Measurements from ENCODE around the gene PGAP6.

PGAP6 gene

DNA sequence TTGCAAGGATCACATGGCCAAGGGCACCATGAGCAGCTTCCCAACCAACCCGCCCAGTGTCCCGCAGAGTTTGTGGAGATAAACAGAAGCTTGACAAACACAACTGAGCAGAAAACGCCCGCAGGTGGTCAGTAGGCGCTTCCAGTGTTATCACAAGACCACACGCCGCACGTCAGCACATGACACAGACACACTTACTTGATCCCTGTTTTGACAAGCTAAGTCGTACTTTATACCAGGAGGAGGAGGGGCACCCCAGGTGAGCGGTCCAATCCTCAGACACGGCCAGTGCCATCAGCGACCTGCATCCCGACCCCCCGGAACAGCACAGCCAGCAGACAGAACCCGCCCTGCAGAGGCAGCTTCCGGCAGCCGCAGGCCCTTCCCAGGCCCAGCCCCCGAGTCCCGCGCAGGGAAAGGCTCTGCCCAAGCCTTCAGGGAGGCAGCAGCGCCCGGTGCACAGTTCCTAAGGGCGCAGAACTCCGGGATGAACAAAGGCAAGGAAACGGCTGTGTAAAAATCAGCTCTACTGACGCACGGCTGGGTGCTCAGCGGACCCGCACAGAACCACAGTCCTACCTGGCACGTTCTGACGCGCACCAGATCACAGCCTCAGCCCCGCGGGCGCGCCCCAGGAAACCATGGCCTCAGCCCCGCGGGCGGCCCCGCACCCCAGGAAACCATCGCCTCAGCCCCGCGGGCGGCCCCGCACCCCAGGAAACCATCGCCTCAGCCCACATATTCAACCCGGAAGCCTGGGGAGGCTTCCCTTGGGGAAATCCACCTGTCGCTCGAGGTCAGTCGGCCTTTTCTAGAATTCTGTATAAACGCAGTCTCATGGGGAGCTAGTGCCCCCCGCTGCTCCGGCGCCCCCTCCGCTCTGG lies 57.1 kb downstream of the PGAP6 start:
- Histone ChIP-seq H3K9ac (ENCODE audit: insufficient read length, low read depth) (peak overlapping the region; percentile 23), H3K36me3 (ENCODE audit: insufficient read depth, insufficient read length, low read length) (peaks cover 30% of the 10 kb centered on the region), H3K9me3 (ENCODE audit: insufficient read depth, low read length) (no peaks in the 10 kb centered on the region), H3K4me3 (ENCODE audit: insufficient read length, low read depth) (no peak overlapping the region), H3K4me1 (ENCODE audit: insufficient read depth, insufficient read length) (peaks cover 6% of the 10 kb centered on the region), H3K27me3 (ENCODE audit: insufficient read depth, insufficient read length) (no peaks in the 10 kb centered on the region)
- TF ChIP-seq SUZ12 (IDR thresholded peaks at IDR 0.05; ENCODE audit: extremely low read depth, insufficient read depth, insufficient read length), result no peak
- no peak for TF ChIP-seq ZNF274 (IDR thresholded peaks at IDR 0.05; ENCODE audit: low read depth, low read length)
- no peak for TF ChIP-seq YY1 (IDR thresholded peaks at IDR 0.05; ENCODE audit: insufficient read depth, insufficient read length)
- DNase-seq (ENCODE audit: low read depth, low spot score), result no peak

DNA sequence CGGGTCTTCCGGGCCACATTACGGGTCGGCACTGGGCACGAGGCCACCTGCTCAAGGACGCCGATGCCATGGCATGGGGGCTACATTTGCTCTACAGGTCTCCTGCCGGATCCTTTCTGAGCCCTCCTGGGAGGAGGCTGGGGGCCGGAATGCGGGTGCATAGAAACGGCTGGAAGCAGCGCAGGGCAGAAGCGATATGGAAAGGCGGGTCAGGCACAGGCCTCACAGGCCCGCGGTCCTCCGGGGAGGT lies 57.7 kb downstream of the PGAP6 start:
- H3K4me3 ChIP-seq (ENCODE audit: insufficient read length, low read depth), result no peak overlapping the region
- TF ChIP-seq ZNF274 (IDR thresholded peaks at IDR 0.05; ENCODE audit: low read depth, low read length) (no peak), SUZ12 (IDR thresholded peaks at IDR 0.05; ENCODE audit: extremely low read depth, insufficient read depth, insufficient read length) (no peak), YY1 (IDR thresholded peaks at IDR 0.05; ENCODE audit: insufficient read depth, insufficient read length) (no peak)
- peaks cover 9% of the 10 kb centered on the region for H3K4me1 ChIP-seq (ENCODE audit: insufficient read depth, insufficient read length)
- H3K36me3 ChIP-seq (ENCODE audit: insufficient read depth, insufficient read length, low read length), result peaks cover 36% of the 10 kb centered on the region
- no peaks in the 10 kb centered on the region for H3K27me3 ChIP-seq (ENCODE audit: insufficient read depth, insufficient read length)
- DNase-seq (ENCODE audit: low read depth, low spot score), result no peak
- H3K9ac ChIP-seq (ENCODE audit: insufficient read length, low read depth), result no peak overlapping the region
- no peaks in the 10 kb centered on the region for H3K9me3 ChIP-seq (ENCODE audit: insufficient read depth, low read length)

DNA sequence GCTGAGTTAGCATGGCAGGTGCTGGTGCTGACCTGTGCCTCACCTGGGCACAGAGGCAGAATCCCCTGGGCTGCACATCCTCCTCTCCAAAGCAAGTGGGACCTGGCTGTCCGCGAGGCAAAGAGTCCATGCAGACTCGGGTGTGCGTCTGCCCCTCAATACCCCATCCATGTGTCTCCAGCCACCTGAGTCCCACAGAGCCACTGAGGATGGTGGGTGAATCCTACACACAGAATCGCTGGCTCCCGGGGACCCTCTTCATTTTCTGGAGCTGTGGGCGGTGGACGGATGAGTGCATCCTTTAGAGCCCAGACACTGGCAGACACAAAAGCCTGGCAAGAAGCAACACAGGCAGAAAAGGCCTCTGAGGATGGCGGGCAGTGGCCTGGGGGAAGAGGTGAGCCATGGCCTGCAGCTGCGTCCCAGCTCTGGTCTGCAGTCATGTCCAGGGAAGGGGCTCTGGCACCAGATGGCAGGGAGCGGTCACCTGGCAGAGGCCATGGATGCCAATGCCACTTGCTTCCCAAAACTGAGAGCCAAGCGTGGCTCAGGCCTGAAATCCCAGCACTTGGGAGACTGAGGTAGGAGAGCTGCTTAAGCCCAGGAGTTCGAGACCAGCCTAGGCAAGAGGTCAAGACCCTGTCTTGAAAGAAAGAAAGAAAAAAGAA lies 59.2 kb downstream of the PGAP6 start:
- Histone ChIP-seq H3K36me3 (ENCODE audit: insufficient read depth, insufficient read length, low read length) (peaks cover 49% of the 10 kb centered on the region), H3K27me3 (ENCODE audit: insufficient read depth, insufficient read length) (no peaks in the 10 kb centered on the region), H3K4me3 (ENCODE audit: insufficient read length, low read depth) (no peak overlapping the region), H3K9ac (ENCODE audit: insufficient read length, low read depth) (no peak overlapping the region), H3K4me1 (ENCODE audit: insufficient read depth, insufficient read length) (peaks cover 12% of the 10 kb centered on the region), H3K9me3 (ENCODE audit: insufficient read depth, low read length) (no peaks in the 10 kb centered on the region)
- no peak for TF ChIP-seq SUZ12 (IDR thresholded peaks at IDR 0.05; ENCODE audit: extremely low read depth, insufficient read depth, insufficient read length)
- TF ChIP-seq ZNF274 (IDR thresholded peaks at IDR 0.05; ENCODE audit: low read depth, low read length), result no peak
- TF ChIP-seq YY1 (IDR thresholded peaks at IDR 0.05; ENCODE audit: insufficient read depth, insufficient read length), result no peak
- no peak for DNase-seq (ENCODE audit: low read depth, low spot score)

DNA sequence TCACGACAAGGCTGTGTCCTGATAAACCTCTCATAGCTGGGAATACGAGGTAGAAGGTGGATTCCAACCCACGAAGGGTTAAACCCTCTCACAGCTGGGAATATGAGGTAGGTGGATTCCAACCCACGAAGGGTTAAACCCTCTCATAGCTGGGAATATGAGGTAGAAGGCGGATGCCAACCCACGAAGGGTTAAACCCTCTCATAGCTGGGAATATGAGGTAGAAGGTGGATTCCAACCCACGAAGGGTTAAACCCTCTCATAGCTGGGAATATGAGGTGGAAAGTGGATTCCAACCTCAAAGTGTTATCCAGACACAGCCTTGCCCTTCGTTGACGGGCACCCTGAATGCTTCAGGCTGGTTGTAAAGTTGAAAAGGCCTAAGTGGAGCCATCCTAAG lies 60.2 kb downstream of the PGAP6 start:
- no peak for DNase-seq (ENCODE audit: low read depth, low spot score)
- TF ChIP-seq ZNF274 (IDR thresholded peaks at IDR 0.05; ENCODE audit: low read depth, low read length), result no peak
- no peak for TF ChIP-seq YY1 (IDR thresholded peaks at IDR 0.05; ENCODE audit: insufficient read depth, insufficient read length)
- TF ChIP-seq SUZ12 (IDR thresholded peaks at IDR 0.05; ENCODE audit: extremely low read depth, insufficient read depth, insufficient read length), result no peak
- H3K4me1 ChIP-seq (ENCODE audit: insufficient read depth, insufficient read length), result peaks cover 21% of the 10 kb centered on the region
- peaks cover 58% of the 10 kb centered on the region for H3K36me3 ChIP-seq (ENCODE audit: insufficient read depth, insufficient read length, low read length)
- no peak overlapping the region for H3K9ac ChIP-seq (ENCODE audit: insufficient read length, low read depth)
- no peaks in the 10 kb centered on the region for H3K9me3 ChIP-seq (ENCODE audit: insufficient read depth, low read length)
- no peaks in the 10 kb centered on the region for H3K27me3 ChIP-seq (ENCODE audit: insufficient read depth, insufficient read length)
- no peak overlapping the region for H3K4me3 ChIP-seq (ENCODE audit: insufficient read length, low read depth)
